Mononuclear cell (primary cell): ENCODE measurements around the gene FAM83B. TPM values are rescaled to one million over a fixed set of nuclear protein-coding genes. Genes with fewer than 3 reads are reported as not detected.

Experiments
- H3K27me3 ChIP-seq: 2 replicates; pipeline ENCODE4 v1.6.0; 2011; ENCODE audit warnings: low read length, control low read depth; ENCODE audit not compliant: insufficient read depth
- H3K4me1 ChIP-seq: 2 replicates; pipeline ENCODE4 v1.5.1; 2011; ENCODE audit warnings: mild to moderate bottlenecking, low read length, control low read depth; ENCODE audit not compliant: insufficient read depth
- H3K4me3 ChIP-seq: 2 replicates; pipeline ENCODE4 v1.5.1; 2011; ENCODE audit warnings: mild to moderate bottlenecking, low read length, moderate library complexity
- H3K9me3 ChIP-seq: 2 replicates; pipeline ENCODE4 v1.5.1; 2011; ENCODE audit warnings: low read depth, mild to moderate bottlenecking, control low read depth, low read length
- total RNA-seq: library from RNA; depleted of rRNA; stranded (reverse); fragments of >200 nt; gene quantifications from one replicate; pipeline ENCODE4 v1.2.3, GENCODE V29; 2012

Gene FAM83B
- total RNA-seq, 1 donor, result not detected

- Histone ChIP-seq H3K4me1 (no peaks in the 10 kb centered on the region), H3K27me3 (no peaks in the 10 kb centered on the region), H3K9me3 (no peaks in the 10 kb centered on the region), H3K4me3 (no peak overlapping the region)
These were observed 54.1 kb downstream of the FAM83B start for GRCh38 chr6:54900666-54901065.

DNA sequence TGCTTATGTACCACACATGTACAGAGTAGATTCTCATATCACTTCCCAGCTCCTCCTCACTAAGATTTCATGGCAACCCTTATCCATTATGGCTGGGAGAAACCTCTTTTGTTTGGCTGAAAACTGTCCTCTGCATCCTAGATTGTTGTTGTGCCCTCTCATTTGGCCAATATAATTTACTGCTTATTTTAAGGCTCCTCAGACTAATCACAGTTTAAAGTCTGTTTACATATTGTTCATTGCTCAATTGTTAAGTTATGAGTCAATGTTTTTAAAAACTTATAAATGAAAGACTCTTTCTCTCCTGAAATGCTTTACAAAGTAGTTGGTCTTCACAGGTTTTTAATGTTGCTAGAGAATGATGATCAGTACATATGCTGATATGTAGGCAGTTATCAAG lies 57.3 kb downstream of the FAM83B start:
- H3K4me1 ChIP-seq, result no peaks in the 10 kb centered on the region
- no peaks in the 10 kb centered on the region for H3K27me3 ChIP-seq
- H3K4me3 ChIP-seq, result no peak overlapping the region
- H3K9me3 ChIP-seq, result no peaks in the 10 kb centered on the region

DNA sequence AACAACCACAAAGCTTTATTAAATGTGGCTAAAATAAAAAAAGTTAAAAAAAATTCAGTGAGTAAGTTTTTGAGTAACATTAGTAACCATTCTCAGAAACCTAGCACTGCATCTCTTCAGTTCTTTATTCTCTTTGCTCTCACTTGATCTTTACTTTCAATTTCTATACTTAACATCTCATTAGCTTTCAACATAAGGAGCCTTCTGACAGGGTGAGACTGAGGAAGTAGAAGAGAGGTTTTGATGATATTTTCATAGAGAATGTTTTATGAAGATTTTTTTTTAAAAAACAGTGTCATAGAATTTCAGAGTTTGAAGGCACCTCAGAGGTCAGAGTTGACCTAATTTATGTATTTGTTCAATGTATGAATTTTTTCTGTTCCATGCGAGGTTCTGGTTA lies 60.8 kb downstream of the FAM83B start:
- Histone ChIP-seq H3K4me1 (no peaks in the 10 kb centered on the region), H3K27me3 (no peaks in the 10 kb centered on the region), H3K4me3 (no peak overlapping the region), H3K9me3 (no peaks in the 10 kb centered on the region)

DNA sequence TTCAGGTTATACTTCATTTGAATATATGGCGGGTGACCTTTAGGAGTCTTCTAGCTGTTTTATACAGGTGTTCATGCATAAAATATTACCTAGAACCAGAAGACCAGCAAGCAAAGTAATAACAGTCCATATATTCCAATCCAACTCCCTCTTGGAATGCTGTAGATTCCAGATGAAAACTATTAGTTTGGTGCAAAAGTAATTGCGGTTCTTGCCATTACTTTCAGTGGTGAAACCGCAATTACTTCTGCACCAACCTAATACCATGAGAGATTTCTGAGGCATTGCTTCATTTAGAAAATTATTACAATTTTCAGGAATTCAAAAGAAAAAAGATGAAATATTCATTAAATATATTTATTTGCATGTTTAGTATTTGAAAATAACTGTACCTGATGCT lies 62.6 kb downstream of the FAM83B start:
- Histone ChIP-seq H3K27me3 (no peaks in the 10 kb centered on the region), H3K4me1 (no peaks in the 10 kb centered on the region), H3K4me3 (no peak overlapping the region), H3K9me3 (no peaks in the 10 kb centered on the region)

GRCh38 chr6:54910431-54910884 lies 63.9 kb downstream of the FAM83B start:
- H3K4me1 ChIP-seq, result no peaks in the 10 kb centered on the region
- H3K9me3 ChIP-seq, result no peaks in the 10 kb centered on the region
- H3K4me3 ChIP-seq, result no peak overlapping the region
- no peaks in the 10 kb centered on the region for H3K27me3 ChIP-seq

DNA sequence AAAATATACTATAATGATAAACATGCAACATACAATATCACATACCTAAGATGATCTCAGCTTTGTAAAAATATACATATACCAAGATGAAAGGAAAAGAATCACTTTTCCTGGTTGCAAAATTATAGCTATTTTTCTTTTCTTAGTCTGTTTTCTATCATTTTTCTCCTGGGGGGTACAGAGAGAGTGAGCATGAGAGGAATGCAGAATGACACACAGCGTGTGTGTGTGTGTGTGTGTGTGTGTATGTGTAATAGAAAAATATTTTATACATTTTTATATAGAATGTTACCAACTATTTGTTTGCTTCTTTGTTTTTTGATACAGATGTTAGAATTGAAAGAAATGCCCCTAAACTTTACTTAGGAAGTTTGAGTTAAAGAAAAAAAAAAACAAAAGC lies 64.3 kb downstream of the FAM83B start:
- no peak overlapping the region for H3K4me3 ChIP-seq
- no peaks in the 10 kb centered on the region for H3K9me3 ChIP-seq
- H3K4me1 ChIP-seq, result no peaks in the 10 kb centered on the region
- H3K27me3 ChIP-seq, result no peaks in the 10 kb centered on the region

DNA sequence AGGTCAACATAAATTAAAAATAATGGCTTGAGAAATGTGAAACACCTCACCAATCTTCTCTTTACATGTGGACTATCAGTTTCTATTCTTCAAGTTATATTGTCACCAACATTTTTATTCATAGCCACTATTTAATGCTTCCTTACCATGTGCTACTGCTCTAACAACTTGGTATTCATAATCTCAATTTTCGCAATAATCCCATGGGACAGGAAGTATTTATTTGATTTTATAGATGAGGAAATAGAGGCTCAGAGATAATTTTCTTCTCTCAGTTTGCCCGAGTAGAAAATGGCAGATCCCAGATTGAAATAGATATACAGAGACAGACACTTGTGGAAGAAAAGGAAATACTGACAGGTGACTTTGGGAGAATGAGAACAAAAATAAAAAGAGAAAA lies 66.6 kb downstream of the FAM83B start:
- Histone ChIP-seq H3K27me3 (no peaks in the 10 kb centered on the region), H3K4me3 (no peak overlapping the region), H3K9me3 (no peaks in the 10 kb centered on the region), H3K4me1 (no peaks in the 10 kb centered on the region)

DNA sequence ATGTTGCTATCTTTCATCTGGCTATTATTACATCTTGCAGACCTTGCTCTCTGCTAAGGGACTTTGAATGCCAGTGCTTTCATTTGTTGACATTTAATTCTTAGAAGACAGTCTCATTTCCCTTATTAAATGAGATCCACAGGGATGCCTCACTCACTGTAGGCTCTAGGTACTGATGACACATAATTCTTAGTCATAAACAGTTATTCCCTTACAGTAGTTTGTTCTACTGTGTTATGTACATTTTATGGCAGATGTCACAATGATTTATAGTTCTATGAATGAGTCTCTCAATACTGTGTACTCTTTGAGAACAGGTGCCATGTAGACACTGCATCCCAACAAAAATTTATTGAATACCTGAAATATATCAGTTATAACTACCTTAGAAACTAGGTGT lies 70.3 kb downstream of the FAM83B start:
- Histone ChIP-seq H3K4me3 (no peak overlapping the region), H3K27me3 (no peaks in the 10 kb centered on the region), H3K4me1 (no peaks in the 10 kb centered on the region), H3K9me3 (no peaks in the 10 kb centered on the region)

DNA sequence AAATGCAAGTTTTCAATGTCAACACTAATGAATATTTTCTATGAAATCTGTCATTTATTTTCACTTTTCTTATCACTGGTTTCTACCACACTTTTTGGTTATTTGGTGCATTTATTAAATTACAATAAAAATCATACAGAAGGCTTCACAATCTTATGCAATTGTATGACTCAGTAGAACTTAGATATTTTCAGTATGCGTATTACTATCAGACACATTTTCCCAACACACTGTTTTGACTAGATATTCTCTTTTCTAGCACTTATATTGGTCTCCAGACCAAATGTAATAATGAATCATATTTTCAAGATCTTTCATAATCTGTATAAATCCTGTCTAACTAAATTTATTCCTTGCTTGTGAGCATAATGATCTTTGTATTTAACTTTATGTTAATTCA lies 74.1 kb downstream of the FAM83B start:
- Histone ChIP-seq H3K4me1 (no peaks in the 10 kb centered on the region), H3K9me3 (no peaks in the 10 kb centered on the region), H3K4me3 (no peak overlapping the region), H3K27me3 (no peaks in the 10 kb centered on the region)

GRCh38 chr6:54921891-54922290 lies 75.3 kb downstream of the FAM83B start:
- no peaks in the 10 kb centered on the region for H3K27me3 ChIP-seq
- no peaks in the 10 kb centered on the region for H3K4me1 ChIP-seq
- H3K9me3 ChIP-seq, result no peaks in the 10 kb centered on the region
- no peak overlapping the region for H3K4me3 ChIP-seq

DNA sequence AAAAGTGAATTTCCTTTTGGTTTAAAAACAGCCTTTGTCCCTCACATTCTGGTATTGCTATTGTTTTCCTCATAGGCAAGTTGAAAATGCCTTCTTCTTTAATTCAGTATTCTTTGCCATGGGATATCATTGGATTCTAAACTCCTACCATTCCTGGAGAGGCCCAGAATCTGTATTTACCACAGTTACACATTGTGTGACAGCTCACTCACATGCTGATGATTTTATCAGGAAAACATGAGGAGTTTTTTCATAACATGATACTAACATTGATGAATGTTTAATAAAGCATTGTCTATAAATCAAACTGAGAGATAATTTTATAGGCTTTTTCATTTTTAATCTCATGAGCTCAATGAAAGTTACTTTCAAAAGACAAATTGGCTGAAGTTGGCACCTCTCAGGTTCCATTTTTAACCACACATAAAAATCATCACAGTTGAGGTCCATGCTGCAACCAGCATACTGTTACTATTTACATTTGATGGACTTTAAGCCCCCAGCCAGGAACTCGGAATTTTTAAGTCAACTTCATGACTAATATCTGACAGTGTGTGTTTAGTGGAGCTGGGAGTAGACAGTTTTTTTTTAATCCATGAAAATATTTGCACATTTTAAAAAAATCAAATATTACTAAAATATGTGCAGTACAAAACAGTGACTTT lies 82.8 kb downstream of the FAM83B start:
- Histone ChIP-seq H3K4me1 (no peaks in the 10 kb centered on the region), H3K27me3 (no peaks in the 10 kb centered on the region), H3K9me3 (peaks cover 14% of the 10 kb centered on the region), H3K4me3 (no peak overlapping the region)

DNA sequence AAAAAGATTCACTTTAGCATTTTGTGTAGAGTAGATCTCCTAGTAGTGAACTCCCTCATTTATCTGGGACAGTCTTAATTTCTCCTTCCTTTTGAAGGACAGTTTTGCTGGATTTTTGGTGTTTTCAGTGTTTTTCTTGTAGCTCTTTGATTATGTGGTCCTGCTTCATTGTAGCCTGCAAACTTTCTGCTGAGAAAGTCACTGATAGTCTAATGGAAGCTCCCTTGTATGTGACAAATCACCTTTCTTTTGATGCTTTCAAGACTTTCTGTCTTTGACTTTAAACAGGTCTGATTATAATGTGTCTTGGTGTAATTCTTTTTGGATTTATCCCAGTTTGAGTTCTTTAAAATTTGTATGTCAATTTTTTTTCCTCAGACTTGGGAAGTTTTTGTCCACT lies 86.1 kb downstream of the FAM83B start:
- no peaks in the 10 kb centered on the region for H3K27me3 ChIP-seq
- no peaks in the 10 kb centered on the region for H3K4me1 ChIP-seq
- H3K9me3 ChIP-seq, result peaks cover 14% of the 10 kb centered on the region
- no peak overlapping the region for H3K4me3 ChIP-seq

DNA sequence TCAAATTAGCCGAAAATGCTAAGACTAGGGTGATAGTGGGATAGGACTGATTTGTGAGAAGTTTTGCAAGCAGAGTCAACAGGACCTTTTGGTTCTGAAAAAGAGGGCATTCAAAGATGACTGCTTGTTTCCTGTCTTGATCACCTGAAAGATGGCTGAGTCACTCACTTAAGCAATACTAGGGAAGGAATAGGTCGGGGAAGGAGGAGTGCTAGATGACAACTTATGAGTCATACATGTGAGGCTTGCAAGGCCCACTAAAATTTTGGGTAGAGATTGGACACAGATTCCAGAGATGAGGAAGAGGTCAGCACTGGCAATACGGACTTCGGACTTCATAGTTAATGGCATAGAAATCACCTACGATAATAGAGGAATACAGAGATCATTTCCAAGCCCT lies 89.2 kb downstream of the FAM83B start:
- no peaks in the 10 kb centered on the region for H3K4me1 ChIP-seq
- no peaks in the 10 kb centered on the region for H3K27me3 ChIP-seq
- H3K9me3 ChIP-seq, result peaks cover 14% of the 10 kb centered on the region
- no peak overlapping the region for H3K4me3 ChIP-seq

DNA sequence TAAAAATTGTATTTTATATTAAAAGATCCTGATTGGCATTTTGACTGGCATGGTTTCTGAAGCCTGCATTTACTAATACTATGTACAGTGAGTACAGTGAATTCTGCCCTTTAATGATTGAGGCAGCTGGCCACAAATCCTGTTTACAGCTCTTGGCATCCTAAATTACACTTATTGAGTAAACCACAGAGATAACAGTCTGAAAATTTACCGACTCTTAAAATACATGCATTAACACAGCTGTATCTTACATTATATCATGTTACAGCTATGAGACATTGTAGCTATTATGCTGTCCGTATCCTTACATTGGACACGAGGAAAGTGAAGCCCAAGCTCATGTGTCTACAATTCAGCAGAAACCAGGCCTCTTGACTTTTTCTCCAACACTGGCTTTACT lies 90.8 kb downstream of the FAM83B start:
- H3K27me3 ChIP-seq, result no peaks in the 10 kb centered on the region
- H3K9me3 ChIP-seq, result peaks cover 13% of the 10 kb centered on the region
- H3K4me1 ChIP-seq, result no peaks in the 10 kb centered on the region
- H3K4me3 ChIP-seq, result no peak overlapping the region

DNA sequence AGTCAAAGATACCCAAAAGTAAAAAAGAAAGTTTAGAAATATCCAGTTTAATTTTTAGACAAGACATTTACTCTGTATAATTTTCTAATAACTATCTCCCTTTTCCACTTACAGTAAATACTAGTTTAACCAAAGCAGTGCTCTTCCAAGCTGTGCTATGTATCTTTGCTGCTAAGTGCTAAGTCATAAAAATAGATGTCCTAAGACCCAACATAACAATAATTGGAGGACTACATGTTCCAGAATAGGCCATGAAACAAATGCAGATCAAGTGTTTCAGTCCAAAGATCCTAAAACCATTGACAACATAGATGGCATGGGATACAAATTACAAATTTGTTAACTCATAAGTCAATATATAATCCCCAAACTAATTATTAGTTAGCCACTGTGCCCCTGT lies 111.1 kb downstream of the FAM83B start:
- no peaks in the 10 kb centered on the region for H3K4me1 ChIP-seq
- H3K4me3 ChIP-seq, result no peak overlapping the region
- H3K9me3 ChIP-seq, result no peaks in the 10 kb centered on the region
- no peaks in the 10 kb centered on the region for H3K27me3 ChIP-seq

- Histone ChIP-seq H3K27me3 (no peaks in the 10 kb centered on the region), H3K9me3 (no peaks in the 10 kb centered on the region), H3K4me3 (no peak overlapping the region), H3K4me1 (no peaks in the 10 kb centered on the region)
These were observed 111.9 kb downstream of the FAM83B start for GRCh38 chr6:54958446-54958845.
